ENCODE measurements around the gene HOXC11.

The HOXC11 gene

GRCh38 chr12:54009171-54010052 is 36.5 kb downstream of the HOXC11 start:
- DNase-seq (ENCODE audit: low read depth, low spot score): no peak

GRCh38 chr12:54010053-54010971 is 37.4 kb downstream of the HOXC11 start:
- no peak for DNase-seq (ENCODE audit: low read depth, low spot score)

- no peak for DNase-seq (ENCODE audit: low read depth, low spot score)
These were observed 38.2 kb downstream of the HOXC11 start for GRCh38 chr12:54010972-54011664.

- no peak for DNase-seq (ENCODE audit: low read depth, low spot score)
These were observed 39.0 kb downstream of the HOXC11 start for GRCh38 chr12:54011665-54012532.

GRCh38 chr12:54012631-54013409 is 39.9 kb downstream of the HOXC11 start:
- no peak for DNase-seq (ENCODE audit: low read depth, low spot score)

GRCh38 chr12:54014377-54015017 is 41.6 kb downstream of the HOXC11 start:
- DNase-seq (ENCODE audit: low read depth, low spot score): no peak

GRCh38 chr12:54015018-54015931 is 42.3 kb downstream of the HOXC11 start:
- DNase-seq (ENCODE audit: low read depth, low spot score): no peak

- DNase-seq (ENCODE audit: low read depth, low spot score): no peak
These were observed 43.1 kb downstream of the HOXC11 start for GRCh38 chr12:54016051-54016450.

- no peak for DNase-seq (ENCODE audit: low read depth, low spot score)
These were observed 43.6 kb downstream of the HOXC11 start for GRCh38 chr12:54016478-54016964.

GRCh38 chr12:54017027-54017788 is 44.3 kb downstream of the HOXC11 start:
- no peak for DNase-seq (ENCODE audit: low read depth, low spot score)

GRCh38 chr12:54017878-54018467 is 45.0 kb downstream of the HOXC11 start:
- DNase-seq (ENCODE audit: low read depth, low spot score): no peak

GRCh38 chr12:54018468-54018984 is 45.6 kb downstream of the HOXC11 start:
- no peak for DNase-seq (ENCODE audit: low read depth, low spot score)

GRCh38 chr12:54019091-54019811 is 46.3 kb downstream of the HOXC11 start:
- no peak for DNase-seq (ENCODE audit: low read depth, low spot score)

GRCh38 chr12:54019924-54020590 is 47.1 kb downstream of the HOXC11 start:
- no peak for DNase-seq (ENCODE audit: low read depth, low spot score)

GRCh38 chr12:54020591-54021405 is 47.9 kb downstream of the HOXC11 start:
- DNase-seq (ENCODE audit: low read depth, low spot score): no peak
